ENCODE measurements around the gene AFG3L2. TPM values are rescaled to one million over a fixed set of nuclear protein-coding genes. Genes with fewer than 3 reads are reported as not detected.

The AFG3L2 gene
- total and polyA plus RNA-seq, 4 donors = 22.5 to 55.4 (median 27.6) TPM

DNA sequence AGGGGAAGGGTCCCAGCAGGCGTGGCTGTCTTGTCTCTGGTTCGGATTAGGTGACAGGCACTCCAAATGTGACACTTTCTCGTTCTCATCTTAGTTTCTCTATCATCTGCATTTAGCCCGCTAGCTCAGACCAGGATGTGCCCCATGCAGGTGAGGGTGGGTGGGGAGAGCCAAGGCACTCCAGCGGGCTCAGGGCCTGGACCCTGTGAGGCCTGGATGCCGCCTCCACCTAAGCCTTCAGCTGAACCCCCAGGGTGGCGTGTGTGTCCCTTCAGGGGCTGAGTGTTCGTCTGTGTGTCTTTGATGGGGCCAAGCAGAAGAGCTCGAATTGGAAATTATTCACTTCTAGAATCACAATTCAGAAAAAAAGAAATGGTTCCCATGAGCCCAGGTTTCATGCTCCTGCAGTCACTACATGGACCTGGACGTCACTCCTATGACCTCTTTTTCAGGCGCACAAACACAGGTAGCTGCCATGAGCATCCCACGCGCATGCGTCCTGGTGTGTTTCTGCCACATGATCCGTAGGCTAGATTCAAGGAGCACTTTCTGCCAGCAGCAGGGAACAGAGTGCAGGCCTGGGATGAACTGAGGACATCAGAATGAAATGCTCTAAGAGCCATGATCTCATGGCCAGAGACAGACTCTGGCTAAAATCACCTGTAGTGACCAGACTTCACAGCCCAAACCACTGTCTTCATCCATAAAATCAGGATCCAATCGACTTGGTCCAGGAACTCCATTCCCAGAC, 97.1 kb downstream of the AFG3L2 start (continued):
- TF ChIP-seq, protein P1, sequence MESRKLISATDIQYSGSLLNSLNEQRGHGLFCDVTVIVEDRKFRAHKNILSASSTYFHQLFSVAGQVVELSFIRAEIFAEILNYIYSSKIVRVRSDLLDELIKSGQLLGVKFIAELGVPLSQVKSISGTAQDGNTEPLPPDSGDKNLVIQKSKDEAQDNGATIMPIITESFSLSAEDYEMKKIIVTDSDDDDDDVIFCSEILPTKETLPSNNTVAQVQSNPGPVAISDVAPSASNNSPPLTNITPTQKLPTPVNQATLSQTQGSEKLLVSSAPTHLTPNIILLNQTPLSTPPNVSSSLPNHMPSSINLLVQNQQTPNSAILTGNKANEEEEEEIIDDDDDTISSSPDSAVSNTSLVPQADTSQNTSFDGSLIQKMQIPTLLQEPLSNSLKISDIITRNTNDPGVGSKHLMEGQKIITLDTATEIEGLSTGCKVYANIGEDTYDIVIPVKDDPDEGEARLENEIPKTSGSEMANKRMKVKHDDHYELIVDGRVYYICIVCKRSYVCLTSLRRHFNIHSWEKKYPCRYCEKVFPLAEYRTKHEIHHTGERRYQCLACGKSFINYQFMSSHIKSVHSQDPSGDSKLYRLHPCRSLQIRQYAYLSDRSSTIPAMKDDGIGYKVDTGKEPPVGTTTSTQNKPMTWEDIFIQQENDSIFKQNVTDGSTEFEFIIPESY (IDR thresholded peaks at IDR 0.05) = no peak

Small RNAs within 50 kb of the gene (small RNA-seq; reads per million reads assigned to genes)
- gene RNU6-170P = not detected
- not detected for gene RNU7-129P

Other genes starting within 250 kb of the AFG3L2 start
- not detected for gene CIDEA, start 122.9 kb downstream of the AFG3L2 start, total RNA-seq
- gene CIDEA, start 122.9 kb downstream of the AFG3L2 start, polyA plus RNA-seq = not detected
- 100 to 1,000 TPM in 1 of 2 donors, 10 to 100 TPM in 1; 20.7 to 347 TPM for gene TUBB6, start 69.0 kb downstream of the AFG3L2 start, total RNA-seq
- 10 to 100 TPM in 1 of 2 donors, 1 to 10 TPM in 1; 5.5 to 14.2 TPM for gene TUBB6, start 69.0 kb downstream of the AFG3L2 start, polyA plus RNA-seq
- under 1 TPM; 0.42 to 0.84 TPM for gene PRELID3A, start 30.7 kb upstream of the AFG3L2 start, total RNA-seq
- gene PRELID3A, start 30.7 kb upstream of the AFG3L2 start, polyA plus RNA-seq = under 1 TPM in 1 of 2 donors, not detected in 1; 0.09 TPM